GM20000 (cell line): ENCODE data around the gene CNPY4.

ENCODE experiments used
- DNase-seq: peaks from one replicate; pipeline ENCODE4 v3.0.0; 2012; ENCODE audit warnings: low spot score
- CTCF ChIP-seq: IDR thresholded peaks from 2 replicates; pipeline ENCODE4 v1.5.1; 2012; ENCODE audit warnings: mild to moderate bottlenecking, control low read depth; ENCODE audit errors: extremely low read depth, missing control alignments

CNPY4 gene

GRCh38 chr7:100122067-100122466, 2.6 kb downstream of the CNPY4 start:
- no peak for TF ChIP-seq CTCF
- no peak for DNase-seq

GRCh38 chr7:100122568-100122967, 3.1 kb downstream of the CNPY4 start:
- TF ChIP-seq CTCF, result no peak
- DNase-seq, result no peak

GRCh38 chr7:100124301-100125230, 5.1 kb downstream of the CNPY4 start:
- DNase-seq, result no peak
- no peak for TF ChIP-seq CTCF

- no peak for TF ChIP-seq CTCF
- DNase-seq, result no peak
These were observed 7.0 kb downstream of the CNPY4 start for GRCh38 chr7:100126239-100126930.

GRCh38 chr7:100126931-100127865, 7.8 kb downstream of the CNPY4 start, which contains the start of gene MBLAC1:
Gene MBLAC1 (plus strand): TSS chr7:100126967. CDS start chr7:100127396, 429 bp downstream.
- peak; percentile 93 for DNase-seq
- no peak for TF ChIP-seq CTCF

GRCh38 chr7:100127866-100128636, 8.6 kb downstream of the CNPY4 start:
- DNase-seq, result peak; percentile 45
- TF ChIP-seq CTCF, result no peak
